Measurements from ENCODE around the gene SLC12A1.
"Not testable (repeated sequence)": the region's sequence is repeated elsewhere in the genome, so short reads cannot be mapped to it uniquely, and the experiment has no call there.

SLC12A1 gene

DNA sequence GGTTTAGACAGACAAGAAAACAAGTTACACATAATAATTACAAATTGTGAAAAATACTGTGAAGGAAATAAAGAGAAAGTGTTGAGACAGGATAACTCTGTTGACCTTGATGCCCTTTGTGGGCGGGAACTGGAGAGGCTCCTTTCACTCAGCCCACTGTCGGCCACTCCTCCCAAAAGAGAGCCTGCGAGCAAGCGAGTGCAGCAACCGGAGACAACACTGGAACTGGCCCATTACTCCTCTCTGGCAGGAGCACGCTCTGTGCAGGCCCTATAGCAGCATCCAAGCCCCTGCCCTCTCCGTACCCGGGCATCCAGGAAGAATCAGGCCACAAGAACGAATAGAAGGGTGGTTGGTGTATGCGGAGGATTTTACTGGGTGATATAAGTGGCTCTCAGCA is 108.9 kb downstream of the SLC12A1 start:
- no peak for DNase-seq

DNA sequence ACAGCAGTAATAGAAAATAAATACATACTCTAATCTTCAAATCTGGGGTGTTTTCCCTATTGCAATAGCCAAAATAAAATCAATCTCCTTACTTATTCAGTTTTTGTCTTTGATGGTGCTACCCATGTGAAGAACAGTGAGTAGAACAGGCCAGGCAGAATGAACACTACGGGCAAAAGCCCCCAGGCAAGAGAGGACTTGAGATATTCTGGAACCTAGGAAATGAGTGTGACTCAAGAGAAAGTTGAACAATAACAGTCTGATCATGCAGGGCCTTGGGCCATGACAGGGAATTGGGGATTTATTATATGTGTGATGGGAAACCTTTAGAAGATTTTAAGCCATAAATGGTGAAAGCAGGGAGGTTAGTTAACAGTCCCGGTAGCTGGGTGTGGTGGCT is 111.1 kb downstream of the SLC12A1 start:
- no peak for DNase-seq

- DNase-seq: no peak
These were observed 112.0 kb downstream of the SLC12A1 start for GRCh38 chr15:48318131-48318530.

DNA sequence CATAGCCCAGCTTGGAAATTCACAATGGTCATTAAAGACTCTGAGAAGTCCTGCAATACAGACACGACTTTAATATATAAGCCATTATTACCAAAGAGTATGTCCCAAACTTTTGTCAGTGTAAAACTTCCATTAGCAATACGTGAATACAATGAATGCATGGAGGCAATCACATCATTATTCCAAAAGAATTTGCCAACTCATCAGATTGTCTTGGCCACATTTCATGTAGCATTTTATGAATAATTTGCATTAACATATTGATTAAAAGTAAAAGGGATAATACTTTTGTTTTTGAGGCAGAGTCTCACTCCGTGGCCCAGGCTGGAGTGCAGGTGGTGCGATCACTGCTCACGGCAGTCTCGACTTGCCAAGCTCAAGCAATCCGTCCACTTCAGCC is 117.2 kb downstream of the SLC12A1 start:
- no peak for DNase-seq

- no peak for DNase-seq
These were observed 118.8 kb downstream of the SLC12A1 start for GRCh38 chr15:48324949-48325348.

DNA sequence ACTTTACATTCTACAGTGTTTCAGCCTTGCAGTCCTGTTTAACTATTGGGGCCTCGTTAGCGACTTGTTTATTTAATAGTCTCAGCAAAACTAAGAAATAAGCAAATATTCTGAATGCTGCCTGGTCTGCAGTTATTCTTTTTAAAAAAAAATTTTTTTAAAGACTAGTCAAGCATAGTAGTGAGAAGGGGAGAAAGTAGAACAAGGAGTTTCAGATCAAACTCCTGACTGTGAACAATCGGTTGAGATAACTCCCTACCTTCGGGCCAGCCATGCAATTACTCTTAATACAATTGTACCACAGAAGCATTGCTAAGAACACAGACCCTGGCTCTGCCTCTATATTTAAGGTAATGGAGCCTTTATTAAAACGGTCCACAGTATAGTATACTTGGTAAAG is 119.3 kb downstream of the SLC12A1 start:
- no peak for DNase-seq

DNA sequence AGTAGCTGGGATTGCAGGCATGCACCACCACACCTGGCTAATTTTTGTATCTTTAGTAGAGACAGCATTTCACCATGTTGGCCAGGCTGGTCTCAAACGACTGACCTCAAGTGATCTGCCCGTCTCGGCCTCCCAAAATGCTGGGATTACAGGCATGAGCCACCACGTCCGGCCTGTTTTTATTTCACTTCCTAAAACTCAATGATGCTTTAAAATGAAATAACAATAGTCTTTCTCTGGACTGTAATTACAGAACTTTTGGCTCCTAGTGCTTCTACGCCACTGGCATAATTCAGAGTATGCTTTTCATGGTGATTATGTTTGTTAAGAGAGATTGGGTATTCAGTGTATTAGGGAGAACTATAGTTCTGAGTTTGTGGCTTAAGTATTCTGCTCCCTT is 120.1 kb downstream of the SLC12A1 start:
- DNase-seq: not testable (repeated sequence)

- no peak for DNase-seq
These were observed 124.1 kb downstream of the SLC12A1 start for GRCh38 chr15:48330105-48330785.

DNA sequence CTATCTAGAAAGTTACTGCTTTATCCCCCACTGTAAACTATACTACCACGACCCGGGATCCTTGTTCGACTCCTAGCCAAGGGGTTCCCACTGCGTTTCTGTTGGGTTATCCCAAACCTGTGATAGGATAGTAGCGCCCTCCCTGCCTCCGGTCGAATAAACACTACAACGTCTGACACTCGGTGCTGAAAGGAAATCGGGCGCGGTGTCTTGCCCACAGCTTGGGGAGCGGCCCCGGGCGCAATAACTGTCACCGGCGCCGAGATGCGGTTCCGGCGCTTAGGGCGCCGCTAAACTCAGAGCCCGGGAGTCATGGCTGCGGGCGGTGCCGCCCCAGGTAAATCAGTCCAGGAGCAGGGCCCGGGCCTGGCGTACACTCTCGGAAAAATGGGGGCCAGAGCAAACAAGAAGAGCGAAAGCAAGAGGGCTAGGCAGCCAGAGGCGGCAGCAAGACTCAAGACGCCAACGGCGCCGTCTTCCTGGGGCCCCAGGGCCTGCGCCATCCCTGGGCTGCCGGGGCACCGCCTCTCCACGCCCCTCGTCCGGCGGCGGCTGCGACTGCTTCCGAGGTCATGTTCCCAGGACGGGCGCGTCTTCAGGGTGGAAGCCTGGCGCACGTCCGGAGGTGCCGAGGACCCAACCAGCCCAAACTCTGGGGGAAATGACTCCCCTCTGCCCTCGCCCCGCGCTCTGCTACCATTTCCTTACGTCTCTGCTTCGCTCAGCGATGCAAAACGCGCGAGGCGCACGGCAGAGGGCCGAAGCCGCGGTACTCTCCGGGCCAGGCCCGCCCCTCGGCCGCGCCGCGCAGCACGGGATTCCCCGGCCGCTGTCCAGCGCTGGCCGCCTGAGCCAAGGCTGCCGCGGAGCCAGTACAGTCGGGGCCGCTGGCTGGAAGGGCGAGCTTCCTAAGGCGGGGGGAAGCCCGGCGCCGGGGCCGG is 125.0 kb downstream of the SLC12A1 start, which contains the start of gene DUT:
DUT (plus strand) TSS at position 575 of the 941 bp plus-strand sequence; CDS start at position 662, 87 bp downstream.
- peak; percentile 78 for DNase-seq

DNA sequence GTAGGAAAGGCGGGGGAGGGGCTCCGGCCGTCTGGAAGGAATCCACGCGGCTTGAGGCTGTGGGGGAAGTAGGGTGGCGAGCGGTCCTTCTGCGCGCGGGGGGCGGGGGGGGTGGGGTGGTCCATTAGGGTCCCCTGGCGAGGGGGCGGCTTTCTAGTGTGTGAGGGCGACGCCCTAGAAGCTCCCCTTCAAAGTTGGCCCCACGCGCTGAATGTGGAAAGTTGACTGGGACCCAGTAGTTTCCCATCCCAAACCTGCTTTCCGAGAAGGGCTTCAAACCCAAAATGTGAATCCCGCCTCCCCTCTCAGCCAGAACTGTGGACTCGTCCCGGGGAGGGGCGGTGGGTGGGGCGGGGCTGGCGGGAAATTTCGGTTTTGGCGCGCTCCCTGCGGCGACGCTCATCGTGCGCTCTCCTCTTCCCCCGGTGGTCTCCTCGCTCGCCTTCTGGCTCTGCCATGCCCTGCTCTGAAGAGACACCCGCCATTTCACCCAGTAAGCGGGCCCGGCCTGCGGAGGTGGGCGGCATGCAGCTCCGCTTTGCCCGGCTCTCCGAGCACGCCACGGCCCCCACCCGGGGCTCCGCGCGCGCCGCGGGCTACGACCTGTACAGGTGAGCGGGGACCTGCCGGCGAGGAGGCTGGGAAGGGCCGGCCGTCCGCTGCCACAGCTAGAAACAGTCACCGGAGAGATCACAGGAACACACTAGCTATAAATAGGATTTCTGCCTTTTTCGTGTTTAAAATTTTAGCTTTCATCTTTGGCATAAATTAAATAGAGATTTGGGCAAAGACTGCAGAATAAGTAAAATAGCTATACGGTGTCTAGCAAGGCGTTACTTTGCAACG is 125.9 kb downstream of the SLC12A1 start:
- DNase-seq: peak; percentile 53

DNA sequence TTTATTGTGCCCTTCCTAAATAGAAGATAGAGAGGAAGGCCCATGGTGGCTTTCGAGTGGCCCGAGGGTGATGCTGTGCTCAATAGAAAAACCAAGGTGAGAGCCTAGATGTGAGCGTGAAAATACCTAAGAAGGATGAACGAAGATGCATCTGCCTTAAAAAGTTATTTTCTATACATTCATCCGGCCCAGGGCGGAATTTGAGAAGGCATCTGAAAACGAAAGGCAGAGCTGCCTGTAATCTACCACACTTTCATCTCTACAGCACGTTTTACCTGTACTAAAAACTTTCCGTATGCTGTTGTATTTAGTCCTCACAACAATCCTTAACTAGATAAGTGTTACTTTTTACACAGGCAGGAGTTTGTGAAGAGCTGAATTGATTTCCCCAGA is 126.5 kb downstream of the SLC12A1 start:
- DNase-seq: no peak

DNA sequence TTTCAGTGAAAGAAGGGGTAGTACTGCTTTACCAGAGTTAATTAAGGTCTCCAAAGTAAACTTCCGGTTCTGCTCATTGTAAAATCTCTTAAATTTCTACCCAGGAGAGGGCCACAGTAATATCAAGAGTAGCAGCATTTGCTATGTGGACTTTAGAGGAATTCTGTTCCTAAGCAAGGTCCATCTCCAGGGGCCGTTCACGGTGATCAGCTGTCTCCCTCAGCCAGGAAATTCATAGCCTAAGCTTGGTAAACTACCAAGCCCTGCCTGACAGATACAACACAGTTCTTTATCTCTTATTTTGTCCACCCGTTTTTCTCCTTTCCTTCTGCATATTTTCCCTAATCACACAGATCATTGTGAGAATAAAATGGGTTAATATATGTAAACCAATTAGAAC is 127.4 kb downstream of the SLC12A1 start:
- no peak for DNase-seq

GRCh38 chr15:48334260-48334659 is 128.2 kb downstream of the SLC12A1 start:
- no peak for DNase-seq

GRCh38 chr15:48336940-48337339 is 130.8 kb downstream of the SLC12A1 start:
- no peak for DNase-seq

DNA sequence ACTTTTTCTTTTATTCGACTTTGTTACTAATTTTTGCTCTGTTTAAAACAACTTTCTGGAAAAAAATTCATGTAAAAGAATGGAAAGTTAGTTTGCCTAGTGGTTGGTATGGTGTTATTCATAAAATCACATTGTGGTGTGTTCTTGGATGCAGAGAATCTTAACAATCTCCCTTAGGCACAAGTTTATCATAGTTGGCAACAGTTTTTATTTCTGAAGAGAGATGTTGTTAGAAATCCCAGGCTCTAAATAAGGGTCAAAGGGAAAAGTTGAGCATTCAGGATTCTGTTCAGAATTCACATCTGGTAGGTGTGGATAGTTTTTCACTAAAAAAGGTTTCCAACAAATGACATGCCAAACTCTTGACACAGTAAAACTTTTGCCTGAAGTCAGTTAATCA is 131.5 kb downstream of the SLC12A1 start:
- no peak for DNase-seq

GRCh38 chr15:48340111-48340510 is 134.0 kb downstream of the SLC12A1 start:
- DNase-seq: no peak

DNA sequence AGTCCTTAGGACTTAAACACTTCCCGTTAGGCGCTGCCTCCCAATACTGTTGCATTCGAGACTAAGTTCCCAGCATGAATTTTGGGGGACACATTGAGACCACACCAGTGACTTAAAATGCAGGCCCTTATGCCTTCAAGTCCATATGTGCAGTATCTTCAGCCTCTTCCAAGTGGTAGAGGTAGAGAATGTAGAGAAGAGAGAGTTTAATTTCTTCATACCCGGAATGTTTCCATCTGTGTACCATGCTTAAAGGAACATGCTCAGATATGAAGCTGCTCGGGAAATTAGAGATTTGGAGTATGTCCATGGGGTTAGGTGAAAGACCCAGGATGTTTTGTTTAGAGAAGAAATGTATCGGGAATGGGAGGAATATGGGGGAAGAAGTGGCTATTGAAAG is 137.8 kb downstream of the SLC12A1 start:
- DNase-seq: no peak

- no peak for DNase-seq
These were observed 139.4 kb downstream of the SLC12A1 start for GRCh38 chr15:48345516-48345915.

DNA sequence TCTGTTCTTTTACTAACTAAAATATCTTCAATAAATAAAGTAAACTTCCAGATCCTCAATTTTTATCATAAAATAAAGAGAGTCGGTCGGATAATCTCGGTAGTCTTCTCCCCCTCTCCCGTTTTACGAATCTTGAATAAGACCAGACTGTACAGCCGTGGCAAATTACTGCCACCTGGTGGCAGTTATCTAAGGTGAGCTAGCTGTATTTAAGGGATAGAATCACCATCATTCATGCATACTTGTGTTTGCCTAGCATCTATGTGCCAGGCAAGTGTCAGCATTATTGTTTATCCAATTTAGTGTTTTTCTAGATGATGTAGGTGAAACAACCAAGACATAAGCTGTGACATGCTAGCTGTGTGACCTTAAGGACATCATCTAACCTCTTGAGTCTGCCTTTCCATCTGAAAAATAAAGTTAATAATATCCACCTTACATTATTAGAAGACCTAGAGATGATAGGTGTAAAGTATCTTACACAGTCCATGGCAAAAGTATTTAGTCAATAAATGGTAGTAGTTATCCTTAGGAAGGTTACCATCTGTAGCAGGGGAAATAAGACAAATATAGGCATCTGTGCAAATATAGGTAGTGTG is 146.5 kb downstream of the SLC12A1 start:
- peak; percentile 46 for DNase-seq

Measured in CD4-positive, alpha-beta T cell treated with Interleukin-15 for 1 hour (primary cell).